Left hindlimb (tissue), 1 donor: ENCODE data around the gene CST4.
"Not testable (repeated sequence)": the region's sequence is repeated elsewhere in the genome, so short reads cannot be mapped to it uniquely, and the experiment has no call there.

Experiments used
- DNase-seq: peaks from one replicate; pipeline ENCODE4 v3.0.0-alpha.2; 2018

CST4 gene

GRCh38 chr20:23688684-23689398 is at the start of gene CST4:
CST4 (minus strand) TSS chr20:23689038; CDS start chr20:23688969, 69 bp downstream.
- DNase-seq: not testable (repeated sequence)

- not testable (repeated sequence) for DNase-seq
Observed at GRCh38 chr20:23735391-23735790, 46.6 kb upstream of the CST4 start.

- DNase-seq: not testable (repeated sequence)
Observed at GRCh38 chr20:23734949-23735348, 46.1 kb upstream of the CST4 start.

GRCh38 chr20:23734440-23734839 is 45.6 kb upstream of the CST4 start:
- not testable (repeated sequence) for DNase-seq

- no peak for DNase-seq
Observed at GRCh38 chr20:23727016-23727415, 38.2 kb upstream of the CST4 start.

GRCh38 chr20:23725102-23725501 is 36.3 kb upstream of the CST4 start:
- DNase-seq: no peak

GRCh38 chr20:23723659-23724307 is 34.9 kb upstream of the CST4 start:
- DNase-seq: not testable (repeated sequence)

- not testable (repeated sequence) for DNase-seq
Observed at GRCh38 chr20:23722851-23723250, 34.0 kb upstream of the CST4 start.

GRCh38 chr20:23721962-23722361 is 33.1 kb upstream of the CST4 start:
- no peak for DNase-seq

- DNase-seq: not testable (repeated sequence)
Observed at GRCh38 chr20:23719351-23719750, 30.5 kb upstream of the CST4 start.

- not testable (repeated sequence) for DNase-seq
Observed at GRCh38 chr20:23711778-23712177, 22.9 kb upstream of the CST4 start.

- no peak for DNase-seq
Observed at GRCh38 chr20:23710771-23711170, 21.9 kb upstream of the CST4 start.

- no peak for DNase-seq
Observed at GRCh38 chr20:23705895-23706294, 17.1 kb upstream of the CST4 start.

GRCh38 chr20:23702021-23702420 is 13.2 kb upstream of the CST4 start:
- no peak for DNase-seq

GRCh38 chr20:23700931-23701330 is 12.1 kb upstream of the CST4 start:
- no peak for DNase-seq

GRCh38 chr20:23697947-23698346 is 9.1 kb upstream of the CST4 start:
- no peak for DNase-seq

- DNase-seq: not testable (repeated sequence)
Observed at GRCh38 chr20:23695068-23695395, 6.2 kb upstream of the CST4 start.

- not testable (repeated sequence) for DNase-seq
Observed at GRCh38 chr20:23694178-23695067, 5.6 kb upstream of the CST4 start.

GRCh38 chr20:23692725-23693619 is 4.1 kb upstream of the CST4 start:
- DNase-seq: not testable (repeated sequence)

- DNase-seq: no peak
Observed at GRCh38 chr20:23691675-23692074, 2.8 kb upstream of the CST4 start.

- DNase-seq: no peak
Observed at GRCh38 chr20:23690581-23690980, 1.7 kb upstream of the CST4 start.

GRCh38 chr20:23689399-23689690 is 507 bp upstream of the CST4 start:
- DNase-seq: no peak

- DNase-seq: no peak
Observed at GRCh38 chr20:23687986-23688385, 852 bp downstream of the CST4 start.
